ENCODE measurements around the gene DLG5.

The DLG5 gene

GRCh38 chr10:77817541-77817940 lies 109.0 kb downstream of the DLG5 start:
- no peak for TF ChIP-seq CTCF (IDR thresholded peaks at IDR 0.05; ENCODE audit: extremely low read depth, missing control alignments)
- DNase-seq (ENCODE audit: low spot score), result no peak

- no peak for TF ChIP-seq CTCF (IDR thresholded peaks at IDR 0.05; ENCODE audit: extremely low read depth, missing control alignments)
- DNase-seq (ENCODE audit: low spot score), result no peak
Observed at GRCh38 chr10:77816311-77816710, 110.2 kb downstream of the DLG5 start.

- DNase-seq (ENCODE audit: low spot score), result no peak
- no peak for TF ChIP-seq CTCF (IDR thresholded peaks at IDR 0.05; ENCODE audit: extremely low read depth, missing control alignments)
Observed at GRCh38 chr10:77812741-77813140, 113.8 kb downstream of the DLG5 start.

DNA sequence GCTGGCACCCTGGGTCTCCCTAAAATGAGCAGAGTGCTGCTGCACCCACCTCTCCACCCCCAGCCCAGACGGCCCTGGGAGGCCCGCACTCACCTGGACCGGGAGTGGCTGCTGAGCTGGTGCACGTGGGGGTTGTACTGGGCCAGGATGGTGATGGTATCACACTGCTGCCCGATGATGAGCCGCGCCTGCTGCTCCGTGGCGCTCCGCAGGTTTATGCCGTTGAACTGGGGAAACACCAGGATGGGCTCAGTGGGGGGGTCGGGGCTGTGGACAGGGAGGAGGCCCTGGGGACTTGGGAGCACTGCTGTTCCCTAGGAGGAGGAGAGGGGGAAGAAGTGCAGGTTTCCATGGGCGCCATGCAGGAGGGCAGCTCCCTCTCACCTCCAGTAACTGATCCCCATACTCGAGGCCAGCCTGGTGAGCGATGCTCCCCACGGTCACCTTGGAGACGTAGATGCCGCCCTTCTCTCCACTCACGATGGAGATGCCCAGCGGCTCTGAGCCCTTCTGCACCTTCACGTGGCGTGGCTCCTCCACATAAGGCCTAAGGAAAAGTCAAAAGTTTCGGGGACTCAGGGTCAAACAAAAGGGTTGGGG lies 114.6 kb downstream of the DLG5 start:
- TF ChIP-seq CTCF (IDR thresholded peaks at IDR 0.05; ENCODE audit: extremely low read depth, missing control alignments), result no peak
- DNase-seq (ENCODE audit: low spot score), result no peak

GRCh38 chr10:77810446-77811335 lies 115.9 kb downstream of the DLG5 start:
- no peak for TF ChIP-seq CTCF (IDR thresholded peaks at IDR 0.05; ENCODE audit: extremely low read depth, missing control alignments)
- no peak for DNase-seq (ENCODE audit: low spot score)

- no peak for DNase-seq (ENCODE audit: low spot score)
- TF ChIP-seq CTCF (IDR thresholded peaks at IDR 0.05; ENCODE audit: extremely low read depth, missing control alignments), result no peak
Observed at GRCh38 chr10:77809336-77809735, 117.2 kb downstream of the DLG5 start.

DNA sequence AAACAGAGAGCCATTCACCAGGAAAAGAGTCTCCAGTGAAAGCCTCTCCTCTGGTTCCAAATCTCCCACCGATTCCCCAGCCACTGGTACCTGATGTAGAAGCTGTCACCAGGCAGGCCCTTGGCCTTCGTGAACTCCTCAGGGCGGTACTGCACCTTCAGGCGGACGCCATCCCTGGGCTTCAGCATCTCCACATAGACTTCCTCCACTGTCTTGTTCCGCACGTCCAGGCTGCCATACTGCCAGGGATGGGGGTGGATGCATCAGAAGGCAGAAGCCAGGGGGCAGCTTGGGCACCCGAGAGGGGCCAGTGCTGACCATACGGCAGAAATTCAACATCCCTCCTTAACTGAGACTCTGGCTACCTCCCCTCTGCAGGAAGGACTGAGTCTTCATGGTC lies 118.8 kb downstream of the DLG5 start:
- no peak for DNase-seq (ENCODE audit: low spot score)
- TF ChIP-seq CTCF (IDR thresholded peaks at IDR 0.05; ENCODE audit: extremely low read depth, missing control alignments), result no peak
